Activated CD4-positive, alpha-beta T cell treated with anti-CD3 and anti-CD28 coated beads for 1 hour (primary cell): Measurements from ENCODE around the gene RBKS.

Source experiments
- DNase-seq: peaks from one replicate; pipeline ENCODE4 v3.0.0-alpha.2; 2020

Gene RBKS

GRCh38 chr2:27828305-27828704 lies 61.9 kb downstream of the RBKS start:
- DNase-seq, result no peak

- no peak for DNase-seq
These were observed 65.8 kb downstream of the RBKS start for GRCh38 chr2:27824401-27824800.

DNA sequence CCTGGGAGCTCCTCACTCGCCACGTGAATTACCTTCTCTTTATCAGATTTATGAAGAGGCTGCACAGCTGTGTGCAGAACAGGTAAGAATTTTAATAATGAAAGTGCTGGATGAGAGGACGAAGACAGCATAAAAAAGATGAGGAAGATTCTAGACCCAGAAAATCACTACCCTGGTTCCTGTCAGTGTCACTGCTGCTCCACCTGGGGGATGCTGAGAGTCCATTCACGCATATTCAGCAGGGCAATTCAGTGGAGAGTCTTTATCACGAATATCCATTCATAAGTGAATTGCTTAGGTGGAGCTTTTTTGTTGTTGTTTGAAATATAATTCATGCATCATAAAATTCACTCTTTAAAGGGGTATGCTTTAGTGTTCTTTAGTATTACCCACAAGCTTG lies 66.6 kb downstream of the RBKS start:
- DNase-seq, result no peak

- no peak for DNase-seq
These were observed 67.1 kb downstream of the RBKS start for GRCh38 chr2:27823135-27823534.

DNA sequence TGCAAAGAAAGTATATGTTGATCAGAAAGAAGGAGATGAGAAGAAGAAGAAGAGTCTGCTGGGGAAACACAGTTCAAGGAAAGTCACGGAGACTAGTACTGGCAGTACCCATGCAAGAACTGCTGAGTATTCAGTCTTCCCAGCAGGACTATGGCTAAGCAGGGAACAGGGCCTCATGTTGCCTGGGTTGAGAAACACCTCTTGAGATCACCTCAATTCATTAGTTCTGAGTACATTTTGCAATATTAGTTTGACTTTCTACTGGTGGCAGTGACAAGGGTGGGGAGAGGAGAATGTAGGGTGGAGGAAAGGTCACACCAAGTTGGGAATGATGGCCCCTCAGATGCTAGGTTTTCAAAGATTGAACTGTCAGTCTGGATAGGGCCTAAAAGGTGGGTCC lies 68.1 kb downstream of the RBKS start:
- no peak for DNase-seq

GRCh38 chr2:27815860-27816438 lies 74.2 kb downstream of the RBKS start:
- DNase-seq, result no peak

- no peak for DNase-seq
These were observed 75.4 kb downstream of the RBKS start for GRCh38 chr2:27814758-27815157.

- DNase-seq, result no peak
These were observed 78.4 kb downstream of the RBKS start for GRCh38 chr2:27811768-27812167.

DNA sequence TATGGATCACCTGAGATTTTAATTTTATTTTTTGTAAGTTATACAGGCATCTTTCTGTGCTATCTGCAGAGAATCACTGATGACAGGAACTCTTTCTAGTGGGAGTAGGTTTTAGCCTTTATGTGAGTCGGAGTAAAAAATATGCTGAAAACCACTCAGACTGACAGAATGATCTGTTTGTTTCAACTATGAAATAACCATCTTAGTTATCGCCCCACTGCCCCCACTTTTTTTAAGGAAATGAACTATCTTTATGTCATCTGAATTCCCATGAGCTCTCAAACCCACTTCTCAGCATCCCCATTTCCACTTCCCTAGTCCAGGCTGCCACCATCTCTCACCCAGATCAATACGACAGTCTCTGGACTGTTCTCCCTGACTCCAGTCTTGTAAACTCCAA lies 79.7 kb downstream of the RBKS start:
- DNase-seq, result no peak

DNA sequence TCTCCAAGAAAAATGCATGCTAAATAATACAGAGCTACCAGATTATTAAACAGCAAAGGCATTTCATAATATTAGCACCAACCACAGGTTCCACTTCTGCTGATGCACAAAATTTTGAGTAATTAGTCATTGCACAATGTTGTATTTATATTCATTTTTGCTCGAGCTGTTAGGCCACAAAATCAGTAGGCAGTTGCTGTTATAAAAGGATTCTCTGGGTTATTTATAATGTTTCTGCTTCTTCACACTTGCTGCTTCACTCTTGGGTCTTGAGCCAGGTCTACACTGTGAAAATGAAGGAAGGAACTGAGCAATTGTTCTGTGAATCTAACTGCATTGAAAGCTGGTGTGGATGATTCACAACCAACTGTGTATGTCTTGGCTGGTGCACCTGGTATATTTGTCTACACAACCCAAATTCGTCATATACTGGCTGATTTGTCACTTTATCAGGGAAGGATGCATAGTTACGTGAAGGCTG lies 80.4 kb downstream of the RBKS start:
- DNase-seq, result no peak

- DNase-seq, result no peak
These were observed 81.2 kb downstream of the RBKS start for GRCh38 chr2:27808984-27809383.

DNA sequence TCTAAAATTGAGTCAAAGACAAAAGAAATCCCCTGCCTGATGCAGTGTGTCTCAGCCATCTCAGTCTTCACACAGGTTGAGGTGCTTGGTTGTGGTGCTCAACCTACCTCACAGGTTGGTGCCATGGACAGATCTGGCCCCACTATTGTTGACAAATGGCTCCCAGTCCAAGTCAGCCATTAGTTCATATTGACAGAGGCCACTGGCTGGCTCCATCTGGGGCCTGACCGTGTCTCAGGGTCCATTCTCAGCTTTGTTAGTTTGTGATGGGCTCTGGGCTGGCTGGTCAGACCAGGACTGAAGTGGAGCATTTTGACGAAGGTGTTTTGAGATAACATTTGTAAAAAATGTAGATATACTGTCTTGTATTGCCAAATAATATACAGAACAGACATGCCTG lies 81.8 kb downstream of the RBKS start:
- no peak for DNase-seq

- DNase-seq, result no peak
These were observed 82.7 kb downstream of the RBKS start for GRCh38 chr2:27807476-27807875.

DNA sequence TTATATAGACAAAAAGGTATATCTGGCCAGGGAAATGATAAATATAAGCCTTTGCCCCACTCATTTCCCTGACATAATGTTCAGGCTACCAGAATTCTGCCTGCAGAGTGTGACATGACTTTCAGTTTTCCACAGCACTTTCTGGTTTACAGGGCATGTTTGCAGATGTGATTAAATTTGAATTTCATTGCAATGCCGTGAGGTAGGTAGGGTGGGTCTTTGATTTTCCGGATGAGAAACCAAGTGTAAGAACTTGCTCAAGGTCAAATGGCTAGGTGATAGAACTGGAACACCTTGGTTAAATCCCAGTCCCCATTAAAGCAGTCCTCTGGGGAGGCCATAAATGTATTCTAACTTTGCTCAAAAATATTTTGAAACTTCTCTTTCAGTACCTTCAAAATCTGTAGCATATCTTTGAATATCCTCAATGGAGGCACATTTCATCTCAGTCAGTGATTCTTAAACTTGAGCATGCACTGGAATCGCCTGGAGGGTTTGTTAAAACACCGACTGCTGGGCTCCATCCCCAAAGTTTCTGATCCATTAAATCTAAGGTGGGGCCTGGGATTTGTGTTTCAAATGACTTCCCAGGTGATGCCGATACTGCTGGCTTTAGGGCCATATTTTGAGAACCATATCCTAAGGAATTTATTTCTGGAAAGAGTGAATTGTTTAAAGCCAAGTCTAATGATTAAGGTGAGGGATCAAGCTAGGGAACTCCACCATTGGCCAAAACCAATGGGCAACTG lies 83.7 kb downstream of the RBKS start:
- DNase-seq, result no peak

DNA sequence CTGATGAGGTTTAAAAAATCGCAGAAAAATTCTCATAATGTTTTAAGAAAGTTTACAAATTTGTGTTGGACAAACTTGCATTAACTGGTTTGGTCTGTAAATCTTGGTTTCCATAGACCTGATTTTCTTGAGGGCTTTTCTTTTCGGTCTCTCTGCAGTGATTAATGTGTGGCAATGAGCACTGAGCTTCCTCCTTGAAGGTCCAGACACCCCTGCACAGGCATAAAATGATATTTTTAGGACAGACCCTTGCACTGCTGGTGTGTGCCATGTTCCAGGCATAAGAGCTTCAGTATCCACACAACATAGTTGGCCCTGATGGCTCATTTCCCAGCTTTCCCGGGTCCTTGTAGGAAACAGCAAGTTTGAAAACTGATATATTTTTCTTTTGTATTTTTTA lies 85.0 kb downstream of the RBKS start:
- no peak for DNase-seq

DNA sequence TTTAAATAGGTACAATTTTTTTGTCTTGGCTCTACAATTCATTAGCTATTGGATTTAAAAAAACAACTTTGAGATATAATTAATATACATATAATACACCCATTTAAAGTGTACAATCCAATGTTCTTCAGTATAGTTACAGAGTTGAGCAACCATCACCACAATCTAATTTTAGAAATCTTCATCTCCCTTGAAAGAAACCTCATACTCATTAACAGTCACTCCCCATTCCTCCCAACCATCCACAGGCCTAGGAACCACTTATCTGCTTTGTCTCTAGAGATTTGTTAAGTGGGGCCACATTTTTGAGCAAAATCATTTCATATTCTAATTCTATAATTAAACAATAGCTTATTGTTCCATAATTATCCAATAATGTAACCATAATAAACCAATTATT lies 86.0 kb downstream of the RBKS start:
- DNase-seq, result no peak

DNA sequence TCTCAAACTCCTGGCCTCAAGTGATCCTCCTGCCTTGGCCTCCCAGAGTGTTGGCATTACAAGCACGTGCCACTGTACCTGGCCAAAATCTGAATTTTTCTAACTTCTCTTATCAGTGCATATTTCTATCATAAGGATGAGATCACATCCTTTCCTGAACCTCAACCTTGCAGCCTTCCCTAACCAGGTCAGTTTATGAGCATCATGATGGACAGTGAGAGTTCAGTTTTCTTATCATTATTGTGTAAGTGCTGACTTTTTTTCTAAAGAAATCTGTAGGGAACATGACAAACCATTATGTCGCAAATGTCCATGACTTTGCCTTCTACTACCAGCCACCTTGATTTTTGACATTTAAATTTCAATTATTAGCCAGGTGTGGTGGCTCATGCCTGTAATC lies 87.1 kb downstream of the RBKS start:
- DNase-seq, result no peak

DNA sequence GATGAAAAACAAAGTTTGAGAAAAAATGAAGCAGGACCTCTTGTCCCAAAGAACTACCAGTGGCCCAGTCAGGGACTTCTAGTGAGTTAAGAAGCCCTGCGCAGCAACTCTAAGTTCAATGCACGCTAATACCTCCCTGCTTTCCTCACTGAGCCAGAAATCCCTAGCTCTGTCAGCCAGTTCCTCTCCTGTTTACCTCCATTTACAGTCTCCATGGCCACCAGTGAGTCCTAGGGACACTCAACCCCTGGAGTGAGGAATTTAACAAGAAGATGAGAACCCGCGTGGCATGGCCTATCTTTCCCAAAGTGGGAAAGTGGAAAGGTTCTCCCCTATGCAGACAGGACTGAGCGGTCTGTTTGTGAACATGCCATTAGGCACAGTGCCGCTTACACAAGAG lies 87.6 kb downstream of the RBKS start:
- DNase-seq, result no peak

DNA sequence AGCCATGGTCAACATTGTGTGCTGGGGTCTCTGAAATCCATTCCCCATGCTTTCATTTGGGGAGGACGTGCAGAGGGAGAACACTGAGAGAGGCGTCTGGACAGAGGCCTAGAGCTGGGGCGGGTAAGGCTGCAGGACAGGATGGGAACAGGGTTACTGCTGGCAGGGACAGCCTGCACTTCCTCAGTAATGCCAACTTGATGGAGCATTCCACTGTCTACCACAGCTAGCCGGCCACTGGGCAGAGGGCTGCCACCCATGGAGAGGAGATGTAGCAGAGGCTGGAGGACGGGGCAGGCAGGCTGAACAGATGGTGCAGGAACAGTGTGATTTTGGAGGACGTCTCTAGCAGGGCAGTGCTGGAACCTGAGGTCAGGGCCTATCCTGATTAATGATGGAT lies 89.3 kb downstream of the RBKS start:
- no peak for DNase-seq

GRCh38 chr2:27799646-27800010 lies 90.6 kb downstream of the RBKS start:
- no peak for DNase-seq

- no peak for DNase-seq
These were observed 91.1 kb downstream of the RBKS start for GRCh38 chr2:27798948-27799645.

GRCh38 chr2:27798486-27798885 lies 91.7 kb downstream of the RBKS start:
- DNase-seq, result no peak

- DNase-seq, result no peak
These were observed 92.3 kb downstream of the RBKS start for GRCh38 chr2:27797841-27798240.
